ENCODE results near the gene PPP6R2.

DNA sequence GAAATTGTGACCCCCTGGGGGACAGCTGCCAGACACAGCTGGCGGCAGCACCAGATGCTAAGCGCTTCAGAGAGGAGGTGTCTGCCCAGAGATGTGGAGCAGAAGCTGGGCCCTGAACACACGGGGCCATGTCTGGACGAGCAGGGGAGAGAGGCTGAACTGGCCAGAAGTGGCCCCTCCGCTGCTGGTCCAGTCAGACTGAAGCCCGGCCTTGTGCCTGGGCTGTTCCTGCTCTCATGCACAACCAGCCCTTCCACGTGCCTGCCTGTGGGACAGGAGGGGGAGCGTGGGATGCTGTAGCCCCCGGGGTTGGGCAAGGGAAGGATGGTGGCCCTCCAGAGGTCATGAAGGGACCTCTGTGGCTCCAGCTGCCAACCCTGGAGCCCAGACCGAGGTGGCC, 140.0 kb downstream of the PPP6R2 start:
- no peak for TF ChIP-seq EP300 (IDR thresholded peaks at IDR 0.05)
- no peak for TF ChIP-seq POLR2A (IDR thresholded peaks at IDR 0.05)
- TF ChIP-seq, protein P1, sequence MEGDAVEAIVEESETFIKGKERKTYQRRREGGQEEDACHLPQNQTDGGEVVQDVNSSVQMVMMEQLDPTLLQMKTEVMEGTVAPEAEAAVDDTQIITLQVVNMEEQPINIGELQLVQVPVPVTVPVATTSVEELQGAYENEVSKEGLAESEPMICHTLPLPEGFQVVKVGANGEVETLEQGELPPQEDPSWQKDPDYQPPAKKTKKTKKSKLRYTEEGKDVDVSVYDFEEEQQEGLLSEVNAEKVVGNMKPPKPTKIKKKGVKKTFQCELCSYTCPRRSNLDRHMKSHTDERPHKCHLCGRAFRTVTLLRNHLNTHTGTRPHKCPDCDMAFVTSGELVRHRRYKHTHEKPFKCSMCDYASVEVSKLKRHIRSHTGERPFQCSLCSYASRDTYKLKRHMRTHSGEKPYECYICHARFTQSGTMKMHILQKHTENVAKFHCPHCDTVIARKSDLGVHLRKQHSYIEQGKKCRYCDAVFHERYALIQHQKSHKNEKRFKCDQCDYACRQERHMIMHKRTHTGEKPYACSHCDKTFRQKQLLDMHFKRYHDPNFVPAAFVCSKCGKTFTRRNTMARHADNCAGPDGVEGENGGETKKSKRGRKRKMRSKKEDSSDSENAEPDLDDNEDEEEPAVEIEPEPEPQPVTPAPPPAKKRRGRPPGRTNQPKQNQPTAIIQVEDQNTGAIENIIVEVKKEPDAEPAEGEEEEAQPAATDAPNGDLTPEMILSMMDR (IDR thresholded peaks at IDR 0.05): no peak
